ENCODE results near the gene VILL.

GRCh38 chr3:37942646-37943045 lies 47.9 kb upstream of the VILL start:
- TF ChIP-seq TCF7 (IDR thresholded peaks at IDR 0.05; ENCODE audit: borderline replicate concordance) (no peak), RAD21 (IDR thresholded peaks at IDR 0.05; ENCODE audit: insufficient read depth, low read depth, low read length) (no peak), CHD4 (IDR thresholded peaks at IDR 0.05) (no peak), CTCF (IDR thresholded peaks at IDR 0.05 in 2 of 3, conservative IDR thresholded peaks at IDR 0.05 in 1 of 3; ENCODE audit: control insufficient read depth in 2 of 3, extremely low read depth in 1 of 3, insufficient read depth in 1 of 3, low read depth in 3 of 3, low read length in 3 of 3) (no peak), POLR2AphosphoS5 (IDR thresholded peaks at IDR 0.05; ENCODE audit: low read length) (no peak), ZSCAN29 (IDR thresholded peaks at IDR 0.05) (no peak), ETV6 (conservative IDR thresholded peaks at IDR 0.05 in 1 of 2, IDR thresholded peaks at IDR 0.05 in 1 of 2; ENCODE audit: borderline replicate concordance in 1 of 2, low read depth in 1 of 2) (no peak), EZH2 (IDR thresholded peaks at IDR 0.05; ENCODE audit: borderline replicate concordance, control insufficient read depth, low read depth, low read length) (no peak), BRCA1 (IDR thresholded peaks at IDR 0.05; ENCODE audit: low read depth, low read length) (no peak), TAF1 (IDR thresholded peaks at IDR 0.05; ENCODE audit: borderline replicate concordance, low read depth, low read length) (no peak)
